WTC11 (cell line): Measurements from ENCODE around the gene H6PD. TPM values are rescaled to one million over a fixed set of nuclear protein-coding genes. Genes with fewer than 3 reads are reported as not detected.

Experiments used
- ATAC-seq: fragments of 200-7000 bp; cut with Tn5 transposase; 2 replicates; pipeline ENCODE4 v1.10.0; 2021; ENCODE audit warnings: mild to moderate bottlenecking, moderate library complexity
- CTCF ChIA-PET: fragments of 300-600 bp; sonication (Branson Sonifier 250); formaldehyde crosslinking; loops from one replicate; lab custom pipeline; 2021; ENCODE audit warnings: antibody characterized with exemption; lab: Charles Lee
- POLR2A ChIA-PET: fragments of 350-600 bp; sonication (Branson Sonifier 250); formaldehyde crosslinking; loops from one replicate; lab custom pipeline; 2021; ENCODE audit warnings: antibody characterized with exemption; lab: Charles Lee
- DNase-seq: peaks from one replicate; pipeline ENCODE4 v3.0.0; 2021; ENCODE audit warnings: low spot score
- H3K27ac Mint-ChIP-seq: 2 replicates; pipeline ENCODE4 v1.8.0; 2021; ENCODE audit warnings: mixed read lengths
- H3K27me3 Mint-ChIP-seq: 2 replicates; pipeline ENCODE4 v1.8.0; 2021; ENCODE audit warnings: low read depth, mild to moderate bottlenecking, moderate library complexity, mixed read lengths
- H3K36me3 Mint-ChIP-seq: 2 replicates; pipeline ENCODE4 v1.8.0; 2021; ENCODE audit warnings: mixed read lengths
- H3K4me1 Mint-ChIP-seq: 2 replicates; pipeline ENCODE4 v1.8.0; 2022; ENCODE audit warnings: mixed read lengths
- H3K4me3 Mint-ChIP-seq: 2 replicates; pipeline ENCODE4 v1.8.0; 2021; ENCODE audit warnings: mild to moderate bottlenecking, moderate library complexity, mixed read lengths
- H3K9me3 Mint-ChIP-seq: 2 replicates; pipeline ENCODE4 v1.8.0; 2021; ENCODE audit warnings: mixed read lengths
- ATF1 ChIP-seq: sonication (generic); formaldehyde crosslinking; IDR thresholded peaks from 2 replicates; pipeline ENCODE4 v1.8.1; 2023; ENCODE audit warnings: mild to moderate bottlenecking, moderate library complexity, missing genetic modification reagents
- GABPB1 ChIP-seq: sonication (generic); formaldehyde crosslinking; IDR thresholded peaks from 2 replicates; pipeline ENCODE4 v1.8.1; 2023; ENCODE audit warnings: mild to moderate bottlenecking, missing genetic modification reagents
- JAZF1 ChIP-seq: fragments of 250-450 bp; sonication (Bioruptor Pico); IDR thresholded peaks from 2 replicates; pipeline ENCODE4 v1.9.0; 2021; ENCODE audit warnings: moderate library complexity, mild to moderate bottlenecking, inconsistent platforms
- MXD4 ChIP-seq: fragments of 250-450 bp; sonication (Bioruptor Pico); IDR thresholded peaks from 2 replicates; pipeline ENCODE4 v1.8.0; 2021; ENCODE audit warnings: mild to moderate bottlenecking, moderate library complexity, borderline replicate concordance
- NFYB ChIP-seq: sonication (generic); formaldehyde crosslinking; conservative IDR thresholded peaks from 2 replicates; pipeline ENCODE4 v1.8.0; 2022; ENCODE audit warnings: low read depth, missing genetic modification reagents
- PRRX2 ChIP-seq: fragments of 250-450 bp; sonication (Bioruptor Pico); IDR thresholded peaks from 2 replicates; pipeline ENCODE4 v1.8.0; 2021; ENCODE audit warnings: mild to moderate bottlenecking
- TP53 ChIP-seq: sonication (generic); formaldehyde crosslinking; IDR thresholded peaks from 2 replicates; pipeline ENCODE4 v1.8.1; 2023; ENCODE audit warnings: mild to moderate bottlenecking, missing genetic modification reagents
- ZBTB21 ChIP-seq: sonication (generic); formaldehyde crosslinking; IDR thresholded peaks from 2 replicates; pipeline ENCODE4 v1.8.1; 2023; ENCODE audit warnings: mild to moderate bottlenecking, missing genetic modification reagents, borderline replicate concordance
- ZNF219 ChIP-seq: sonication (generic); formaldehyde crosslinking; IDR thresholded peaks from 2 replicates; pipeline ENCODE4 v1.8.0; 2023; ENCODE audit warnings: missing genetic modification reagents, mild to moderate bottlenecking, borderline replicate concordance
- total RNA-seq: library from RNA; stranded (reverse); gene quantifications from 3 replicates; pipeline ENCODE4 v1.2.3, GENCODE V29; 2021
- TF ChIP-seq, protein P1 (sequence below): sonication (generic); formaldehyde crosslinking; IDR thresholded peaks from 2 replicates; pipeline ENCODE4 v1.8.1; 2023; ENCODE audit warnings: mild to moderate bottlenecking, missing genetic modification reagents, moderate library complexity
- TF ChIP-seq, protein P2 (sequence below): sonication (generic); formaldehyde crosslinking; IDR thresholded peaks from 2 replicates; pipeline ENCODE4 v1.8.0; 2022; ENCODE audit warnings: missing genetic modification reagents
- TF ChIP-seq, protein P3 (sequence below): sonication (generic); formaldehyde crosslinking; IDR thresholded peaks from 2 replicates; pipeline ENCODE4 v1.8.0; 2023; ENCODE audit warnings: mild to moderate bottlenecking, missing genetic modification reagents
- TF ChIP-seq, protein P4 (sequence below): sonication (generic); formaldehyde crosslinking; IDR thresholded peaks from 2 replicates; pipeline ENCODE4 v1.8.0; 2022; ENCODE audit warnings: mild to moderate bottlenecking, missing genetic modification reagents
- TF ChIP-seq, protein P5 (sequence below): fragments of 250-450 bp; sonication (Bioruptor Pico); IDR thresholded peaks from 2 replicates; pipeline ENCODE4 v1.9.0; 2021; ENCODE audit warnings: mild to moderate bottlenecking

Gene H6PD
- total RNA-seq, 1 experiment from 2014 or later, result 7.4 TPM

DNA sequence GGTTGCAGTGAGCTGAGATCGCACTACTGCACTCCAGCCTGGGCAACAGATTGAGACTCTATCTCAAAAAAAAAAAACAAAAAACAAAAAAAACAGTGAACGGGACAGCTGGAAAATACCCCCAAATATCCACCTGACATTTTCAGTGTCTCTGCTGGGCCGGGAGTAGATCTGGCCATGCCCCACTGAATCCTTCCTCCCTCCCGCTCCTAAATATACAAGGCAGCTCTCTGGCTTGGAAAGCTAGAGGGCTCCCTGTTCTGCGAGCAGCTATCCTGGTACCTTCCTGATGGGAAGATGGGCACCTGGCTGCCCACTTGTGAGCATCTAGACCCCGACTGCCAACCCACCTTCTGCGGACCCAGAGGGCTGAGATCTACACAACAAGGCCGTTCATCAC, 79.5 kb downstream of the H6PD start:
- no peak overlapping the region for H3K27ac Mint-ChIP-seq
- peaks cover 7% of the 10 kb centered on the region for H3K4me1 Mint-ChIP-seq
- no peaks in the 10 kb centered on the region for H3K27me3 Mint-ChIP-seq
- CTCF ChIA-PET, result interaction anchor here (1.0 to 1.9 kb wide), 4 partner anchors 11 to 177 kb away, joined by 3 to 6 read pairs (median 3); no protein-coding TSS in a partner anchor
- H3K9me3 Mint-ChIP-seq, result no peaks in the 10 kb centered on the region
- H3K4me3 Mint-ChIP-seq, result no peak overlapping the region
- no peak for TF ChIP-seq PRRX2 (CRISPR knock-in tag)
- H3K36me3 Mint-ChIP-seq, result no peaks in the 10 kb centered on the region
- ATAC-seq (no peak), DNase-seq (no peak)
- POLR2A ChIA-PET, result no interaction called here

DNA sequence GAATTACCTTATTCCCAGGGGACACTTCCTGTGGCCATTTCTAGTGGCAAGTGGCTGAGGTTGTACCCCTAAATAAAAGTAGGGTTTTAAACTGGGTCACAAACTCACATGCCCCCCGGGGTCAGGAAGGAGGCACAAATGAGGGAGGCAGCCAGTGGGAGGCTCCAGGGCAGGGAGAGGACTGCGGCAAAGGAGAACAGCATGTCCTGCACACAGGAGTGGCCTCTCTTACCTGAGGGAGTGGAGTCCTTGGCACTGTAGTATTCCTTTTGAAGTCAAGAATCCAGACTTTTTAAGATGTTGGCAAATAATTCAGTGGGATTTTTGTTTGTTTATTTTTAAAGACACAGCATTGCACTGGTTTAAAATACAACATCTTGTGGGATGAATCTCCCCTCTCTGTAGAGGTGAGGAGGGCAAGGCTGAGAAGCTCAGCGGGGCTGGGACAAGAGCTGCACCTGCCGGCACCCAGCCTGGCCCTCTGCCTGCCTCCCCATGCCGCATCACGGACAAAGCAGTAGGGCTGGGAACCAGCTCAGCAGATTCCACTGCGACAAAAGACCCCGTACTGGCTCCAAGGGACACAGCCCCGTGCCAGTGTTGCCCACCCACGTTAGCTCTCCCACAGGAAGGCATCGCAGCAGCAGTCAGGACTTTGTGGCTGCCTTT, 80.3 kb downstream of the H6PD start:
- TF ChIP-seq ZNF219 (CRISPR knock-in tag), result no peak
- TF ChIP-seq, protein P1, sequence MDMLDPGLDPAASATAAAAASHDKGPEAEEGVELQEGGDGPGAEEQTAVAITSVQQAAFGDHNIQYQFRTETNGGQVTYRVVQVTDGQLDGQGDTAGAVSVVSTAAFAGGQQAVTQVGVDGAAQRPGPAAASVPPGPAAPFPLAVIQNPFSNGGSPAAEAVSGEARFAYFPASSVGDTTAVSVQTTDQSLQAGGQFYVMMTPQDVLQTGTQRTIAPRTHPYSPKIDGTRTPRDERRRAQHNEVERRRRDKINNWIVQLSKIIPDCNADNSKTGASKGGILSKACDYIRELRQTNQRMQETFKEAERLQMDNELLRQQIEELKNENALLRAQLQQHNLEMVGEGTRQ (CRISPR knock-in tag), result no peak
- no peak for TF ChIP-seq TP53 (CRISPR knock-in tag)
- TF ChIP-seq MXD4 (CRISPR knock-in tag), result no peak
- no peak for TF ChIP-seq NFYB
- no peak for TF ChIP-seq JAZF1 (CRISPR knock-in tag)
- TF ChIP-seq GABPB1 (CRISPR knock-in tag), result no peak
- TF ChIP-seq, protein P2, sequence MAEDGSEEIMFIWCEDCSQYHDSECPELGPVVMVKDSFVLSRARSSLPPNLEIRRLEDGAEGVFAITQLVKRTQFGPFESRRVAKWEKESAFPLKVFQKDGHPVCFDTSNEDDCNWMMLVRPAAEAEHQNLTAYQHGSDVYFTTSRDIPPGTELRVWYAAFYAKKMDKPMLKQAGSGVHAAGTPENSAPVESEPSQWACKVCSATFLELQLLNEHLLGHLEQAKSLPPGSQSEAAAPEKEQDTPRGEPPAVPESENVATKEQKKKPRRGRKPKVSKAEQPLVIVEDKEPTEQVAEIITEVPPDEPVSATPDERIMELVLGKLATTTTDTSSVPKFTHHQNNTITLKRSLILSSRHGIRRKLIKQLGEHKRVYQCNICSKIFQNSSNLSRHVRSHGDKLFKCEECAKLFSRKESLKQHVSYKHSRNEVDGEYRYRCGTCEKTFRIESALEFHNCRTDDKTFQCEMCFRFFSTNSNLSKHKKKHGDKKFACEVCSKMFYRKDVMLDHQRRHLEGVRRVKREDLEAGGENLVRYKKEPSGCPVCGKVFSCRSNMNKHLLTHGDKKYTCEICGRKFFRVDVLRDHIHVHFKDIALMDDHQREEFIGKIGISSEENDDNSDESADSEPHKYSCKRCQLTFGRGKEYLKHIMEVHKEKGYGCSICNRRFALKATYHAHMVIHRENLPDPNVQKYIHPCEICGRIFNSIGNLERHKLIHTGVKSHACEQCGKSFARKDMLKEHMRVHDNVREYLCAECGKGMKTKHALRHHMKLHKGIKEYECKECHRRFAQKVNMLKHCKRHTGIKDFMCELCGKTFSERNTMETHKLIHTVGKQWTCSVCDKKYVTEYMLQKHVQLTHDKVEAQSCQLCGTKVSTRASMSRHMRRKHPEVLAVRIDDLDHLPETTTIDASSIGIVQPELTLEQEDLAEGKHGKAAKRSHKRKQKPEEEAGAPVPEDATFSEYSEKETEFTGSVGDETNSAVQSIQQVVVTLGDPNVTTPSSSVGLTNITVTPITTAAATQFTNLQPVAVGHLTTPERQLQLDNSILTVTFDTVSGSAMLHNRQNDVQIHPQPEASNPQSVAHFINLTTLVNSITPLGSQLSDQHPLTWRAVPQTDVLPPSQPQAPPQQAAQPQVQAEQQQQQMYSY (CRISPR knock-in tag), result no peak
- TF ChIP-seq, protein P3, sequence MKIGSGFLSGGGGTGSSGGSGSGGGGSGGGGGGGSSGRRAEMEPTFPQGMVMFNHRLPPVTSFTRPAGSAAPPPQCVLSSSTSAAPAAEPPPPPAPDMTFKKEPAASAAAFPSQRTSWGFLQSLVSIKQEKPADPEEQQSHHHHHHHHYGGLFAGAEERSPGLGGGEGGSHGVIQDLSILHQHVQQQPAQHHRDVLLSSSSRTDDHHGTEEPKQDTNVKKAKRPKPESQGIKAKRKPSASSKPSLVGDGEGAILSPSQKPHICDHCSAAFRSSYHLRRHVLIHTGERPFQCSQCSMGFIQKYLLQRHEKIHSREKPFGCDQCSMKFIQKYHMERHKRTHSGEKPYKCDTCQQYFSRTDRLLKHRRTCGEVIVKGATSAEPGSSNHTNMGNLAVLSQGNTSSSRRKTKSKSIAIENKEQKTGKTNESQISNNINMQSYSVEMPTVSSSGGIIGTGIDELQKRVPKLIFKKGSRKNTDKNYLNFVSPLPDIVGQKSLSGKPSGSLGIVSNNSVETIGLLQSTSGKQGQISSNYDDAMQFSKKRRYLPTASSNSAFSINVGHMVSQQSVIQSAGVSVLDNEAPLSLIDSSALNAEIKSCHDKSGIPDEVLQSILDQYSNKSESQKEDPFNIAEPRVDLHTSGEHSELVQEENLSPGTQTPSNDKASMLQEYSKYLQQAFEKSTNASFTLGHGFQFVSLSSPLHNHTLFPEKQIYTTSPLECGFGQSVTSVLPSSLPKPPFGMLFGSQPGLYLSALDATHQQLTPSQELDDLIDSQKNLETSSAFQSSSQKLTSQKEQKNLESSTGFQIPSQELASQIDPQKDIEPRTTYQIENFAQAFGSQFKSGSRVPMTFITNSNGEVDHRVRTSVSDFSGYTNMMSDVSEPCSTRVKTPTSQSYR, result no peak
- no peak for TF ChIP-seq ZBTB21
- TF ChIP-seq, protein P4, sequence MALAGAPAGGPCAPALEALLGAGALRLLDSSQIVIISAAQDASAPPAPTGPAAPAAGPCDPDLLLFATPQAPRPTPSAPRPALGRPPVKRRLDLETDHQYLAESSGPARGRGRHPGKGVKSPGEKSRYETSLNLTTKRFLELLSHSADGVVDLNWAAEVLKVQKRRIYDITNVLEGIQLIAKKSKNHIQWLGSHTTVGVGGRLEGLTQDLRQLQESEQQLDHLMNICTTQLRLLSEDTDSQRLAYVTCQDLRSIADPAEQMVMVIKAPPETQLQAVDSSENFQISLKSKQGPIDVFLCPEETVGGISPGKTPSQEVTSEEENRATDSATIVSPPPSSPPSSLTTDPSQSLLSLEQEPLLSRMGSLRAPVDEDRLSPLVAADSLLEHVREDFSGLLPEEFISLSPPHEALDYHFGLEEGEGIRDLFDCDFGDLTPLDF (CRISPR knock-in tag), result no peak
- no peak for TF ChIP-seq ATF1
- TF ChIP-seq, protein P5, sequence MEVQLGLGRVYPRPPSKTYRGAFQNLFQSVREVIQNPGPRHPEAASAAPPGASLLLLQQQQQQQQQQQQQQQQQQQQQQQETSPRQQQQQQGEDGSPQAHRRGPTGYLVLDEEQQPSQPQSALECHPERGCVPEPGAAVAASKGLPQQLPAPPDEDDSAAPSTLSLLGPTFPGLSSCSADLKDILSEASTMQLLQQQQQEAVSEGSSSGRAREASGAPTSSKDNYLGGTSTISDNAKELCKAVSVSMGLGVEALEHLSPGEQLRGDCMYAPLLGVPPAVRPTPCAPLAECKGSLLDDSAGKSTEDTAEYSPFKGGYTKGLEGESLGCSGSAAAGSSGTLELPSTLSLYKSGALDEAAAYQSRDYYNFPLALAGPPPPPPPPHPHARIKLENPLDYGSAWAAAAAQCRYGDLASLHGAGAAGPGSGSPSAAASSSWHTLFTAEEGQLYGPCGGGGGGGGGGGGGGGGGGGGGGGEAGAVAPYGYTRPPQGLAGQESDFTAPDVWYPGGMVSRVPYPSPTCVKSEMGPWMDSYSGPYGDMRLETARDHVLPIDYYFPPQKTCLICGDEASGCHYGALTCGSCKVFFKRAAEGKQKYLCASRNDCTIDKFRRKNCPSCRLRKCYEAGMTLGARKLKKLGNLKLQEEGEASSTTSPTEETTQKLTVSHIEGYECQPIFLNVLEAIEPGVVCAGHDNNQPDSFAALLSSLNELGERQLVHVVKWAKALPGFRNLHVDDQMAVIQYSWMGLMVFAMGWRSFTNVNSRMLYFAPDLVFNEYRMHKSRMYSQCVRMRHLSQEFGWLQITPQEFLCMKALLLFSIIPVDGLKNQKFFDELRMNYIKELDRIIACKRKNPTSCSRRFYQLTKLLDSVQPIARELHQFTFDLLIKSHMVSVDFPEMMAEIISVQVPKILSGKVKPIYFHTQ, result no peak
- H3K36me3 Mint-ChIP-seq, result no peaks in the 10 kb centered on the region

More for the DNA sequence above, 80.3 kb downstream of the H6PD start:
- peaks cover 10% of the 10 kb centered on the region for H3K4me1 Mint-ChIP-seq
- ChIA-PET POLR2A (no interaction called here), CTCF (interaction anchor here (1.0 to 1.7 kb wide), 3 partner anchors 10 to 176 kb away, joined by 3 read pairs; no protein-coding TSS in a partner anchor)
- H3K9me3 Mint-ChIP-seq, result no peaks in the 10 kb centered on the region
- peak overlapping the region; percentile 41 for H3K27ac Mint-ChIP-seq
- H3K27me3 Mint-ChIP-seq, result no peaks in the 10 kb centered on the region
- no peak overlapping the region for H3K4me3 Mint-ChIP-seq
- DNase-seq, result no peak
- ATAC-seq, result no peak
